Osteoblast (primary cell): ENCODE measurements around the gene AFM. TPM values are rescaled to one million over a fixed set of nuclear protein-coding genes. Genes with fewer than 3 reads are reported as not detected.
"Not testable (repeated sequence)": the region's sequence is repeated elsewhere in the genome, so short reads cannot be mapped to it uniquely, and the experiment has no call there.

Experiments
- DNase-seq: peaks from one replicate; pipeline ENCODE4 v3.0.0; 2011; ENCODE audit warnings: low spot score, mixed read lengths; ENCODE audit not compliant: insufficient read length; ENCODE audit errors: missing footprints
- H2AFZ ChIP-seq: 2 replicates; pipeline ENCODE4 v1.6.0; 2011; ENCODE audit warnings: mild to moderate bottlenecking, low read length
- H3K27ac ChIP-seq: 2 replicates; pipeline ENCODE4 v1.5.1; 2011; ENCODE audit warnings: mild to moderate bottlenecking, low read depth, low read length, moderate library complexity
- H3K27me3 ChIP-seq: 2 replicates; pipeline ENCODE4 v1.6.0; 2012; ENCODE audit warnings: mild to moderate bottlenecking, control low read depth, inconsistent platforms, low read length, moderate library complexity; ENCODE audit not compliant: insufficient read depth
- H3K36me3 ChIP-seq: 2 replicates; pipeline ENCODE4 v1.5.1; 2011; ENCODE audit warnings: mild to moderate bottlenecking, low read length, control low read depth, moderate library complexity; ENCODE audit not compliant: insufficient read depth
- H3K4me1 ChIP-seq: 2 replicates; pipeline ENCODE4 v1.5.1; 2011; ENCODE audit warnings: mild to moderate bottlenecking, low read length, control low read depth, moderate library complexity; ENCODE audit not compliant: insufficient read depth
- H3K4me2 ChIP-seq: 2 replicates; pipeline ENCODE4 v1.6.0; 2011; ENCODE audit warnings: mild to moderate bottlenecking, low read length; ENCODE audit not compliant: insufficient read depth
- H3K4me3 ChIP-seq: fragments of 200-600 bp; sonication (generic); 3 replicates; pipeline ENCODE4 v1.5.1; 2012; ENCODE audit warnings: mild to moderate bottlenecking, low read length, inconsistent platforms; ENCODE audit not compliant: insufficient read depth
- H3K79me2 ChIP-seq: 2 replicates; pipeline ENCODE4 v1.6.0; 2012; ENCODE audit warnings: mild to moderate bottlenecking, low read length, control low read depth, inconsistent platforms; ENCODE audit not compliant: insufficient read depth
- H3K9me3 ChIP-seq: 2 replicates; pipeline ENCODE4 v1.5.1; 2011; ENCODE audit warnings: low read depth, low read length, control low read depth
- H4K20me1 ChIP-seq: 2 replicates; pipeline ENCODE4 v1.6.0; 2012; ENCODE audit warnings: mild to moderate bottlenecking, low read length, control low read depth; ENCODE audit not compliant: insufficient read depth
- CTCF ChIP-seq: IDR thresholded peaks from 2 replicates; pipeline ENCODE4 v1.5.1; 2011; ENCODE audit warnings: mild to moderate bottlenecking, low read depth, low read length, moderate library complexity; ENCODE audit errors: extremely low read depth
- small RNA-seq: library from RNA; depleted of rRNA; stranded (forward); fragments of <200 nt; gene quantifications from one replicate; pipeline ENCODE3, GENCODE V24; 2012
- total RNA-seq: library from RNA; depleted of rRNA; stranded (reverse); fragments of >200 nt; gene quantifications from 2 replicates; pipeline ENCODE4 v1.2.3, GENCODE V29; 2012

AFM gene
- total RNA-seq, 1 donor = not detected

GRCh38 chr4:73541251-73541650 lies 59.7 kb downstream of the AFM start:
- H3K4me3 ChIP-seq = no peak overlapping the region
- no peaks in the 10 kb centered on the region for H3K4me1 ChIP-seq
- H2AFZ ChIP-seq = no peak overlapping the region
- H3K27ac ChIP-seq = no peak overlapping the region
- no peak overlapping the region for H3K4me2 ChIP-seq
- no peaks in the 10 kb centered on the region for H3K36me3 ChIP-seq
- no peaks in the 10 kb centered on the region for H4K20me1 ChIP-seq
- DNase-seq = no peak
- H3K9me3 ChIP-seq = no peaks in the 10 kb centered on the region
- H3K79me2 ChIP-seq = no peaks in the 10 kb centered on the region
- TF ChIP-seq CTCF = no peak
- peaks cover 6% of the 10 kb centered on the region for H3K27me3 ChIP-seq

- H3K4me2 ChIP-seq = no peak overlapping the region
These were observed 63.1 kb downstream of the AFM start for GRCh38 chr4:73544620-73545019.

GRCh38 chr4:73550865-73551264 lies 69.3 kb downstream of the AFM start:
- H3K27ac ChIP-seq, DNase-seq, H3K4me3 ChIP-seq, H3K27me3 ChIP-seq, H3K4me1 ChIP-seq, H3K9me3 ChIP-seq, H3K79me2 ChIP-seq, H4K20me1 ChIP-seq, H3K4me2 ChIP-seq, H3K36me3 ChIP-seq, H2AFZ ChIP-seq: not testable (repeated sequence)

More at GRCh38 chr4:73544620-73545019, 63.1 kb downstream of the AFM start:
- H3K36me3 ChIP-seq = no peaks in the 10 kb centered on the region
- TF ChIP-seq CTCF = no peak
- no peak for DNase-seq
- H3K27ac ChIP-seq = no peak overlapping the region
- no peaks in the 10 kb centered on the region for H3K27me3 ChIP-seq
- H3K4me1 ChIP-seq = no peaks in the 10 kb centered on the region
- H3K79me2 ChIP-seq = no peaks in the 10 kb centered on the region
- no peak overlapping the region for H2AFZ ChIP-seq
- H3K9me3 ChIP-seq = no peaks in the 10 kb centered on the region
- no peaks in the 10 kb centered on the region for H4K20me1 ChIP-seq
- no peak overlapping the region for H3K4me3 ChIP-seq

Small RNAs within 50 kb of the gene (small RNA-seq; reads per million reads assigned to genes)
- not detected for gene AC074250.1

Other genes with a start within 250 kb of the AFM start
- gene ANKRD17, start 222.9 kb upstream of the AFM start, total RNA-seq = 49.9 and 53.0 TPM in 2 replicates
- under 0.01 TPM in 1 of 2 replicates, not detected in the other for gene ALB, start 77.5 kb upstream of the AFM start, total RNA-seq
- not detected in 2 replicates for gene AFP, start 45.5 kb upstream of the AFM start, total RNA-seq
- gene RASSF6, start 138.7 kb downstream of the AFM start, total RNA-seq = not detected in 2 replicates